NT2/D1 (cell line): ENCODE data around the gene CCNQ.

Experiments
- DNase-seq: peaks from one replicate; pipeline ENCODE4 v3.0.0-alpha.2; 2011; ENCODE audit warnings: low read depth, low spot score
- H3K27me3 ChIP-seq: 2 replicates; pipeline ENCODE4 v1.6.0; 2011; ENCODE audit warnings: mild to moderate bottlenecking; ENCODE audit not compliant: insufficient read length, insufficient read depth
- H3K36me3 ChIP-seq: 2 replicates; pipeline ENCODE4 v1.6.1; 2011; ENCODE audit warnings: mild to moderate bottlenecking, low read length, mixed read lengths; ENCODE audit not compliant: insufficient read depth, insufficient read length
- H3K4me1 ChIP-seq: 2 replicates; pipeline ENCODE4 v1.5.1; 2011; ENCODE audit not compliant: insufficient read depth, insufficient read length
- H3K4me3 ChIP-seq: 2 replicates; pipeline ENCODE4 v1.5.1; 2011; ENCODE audit warnings: low read depth; ENCODE audit not compliant: insufficient read length
- H3K9ac ChIP-seq: 2 replicates; pipeline ENCODE4 v1.6.0; 2011; ENCODE audit warnings: low read depth; ENCODE audit not compliant: insufficient read length
- H3K9me3 ChIP-seq: 2 replicates; pipeline ENCODE4 v1.5.1; 2011; ENCODE audit warnings: mild to moderate bottlenecking, low read length; ENCODE audit not compliant: insufficient read depth
- SUZ12 ChIP-seq: IDR thresholded peaks from 2 replicates; pipeline ENCODE4 v1.6.1; 2011; ENCODE audit not compliant: insufficient read length, insufficient read depth; ENCODE audit errors: extremely low read depth
- YY1 ChIP-seq: IDR thresholded peaks from 2 replicates; pipeline ENCODE4 v1.6.1; 2011; ENCODE audit not compliant: insufficient read length, insufficient read depth
- ZNF274 ChIP-seq: IDR thresholded peaks from 2 replicates; pipeline ENCODE4 v1.6.1; 2011; ENCODE audit warnings: mild to moderate bottlenecking, low read depth, low read length

Gene CCNQ

GRCh38 chrX:153624196-153625091, 25.5 kb upstream of the CCNQ start:
- Histone ChIP-seq H3K9me3 (no peaks in the 10 kb centered on the region), H3K36me3 (no peaks in the 10 kb centered on the region), H3K27me3 (no peaks in the 10 kb centered on the region), H3K9ac (no peak overlapping the region), H3K4me3 (no peak overlapping the region), H3K4me1 (no peaks in the 10 kb centered on the region)
- DNase-seq = no peak
- TF ChIP-seq SUZ12 (no peak), ZNF274 (no peak), YY1 (no peak)

GRCh38 chrX:153623310-153624029, 24.5 kb upstream of the CCNQ start:
- no peak overlapping the region for H3K9ac ChIP-seq
- H3K4me1 ChIP-seq = no peaks in the 10 kb centered on the region
- DNase-seq = no peak
- H3K4me3 ChIP-seq = no peak overlapping the region
- no peaks in the 10 kb centered on the region for H3K9me3 ChIP-seq
- no peaks in the 10 kb centered on the region for H3K27me3 ChIP-seq
- TF ChIP-seq SUZ12 (no peak), ZNF274 (no peak), YY1 (no peak)
- H3K36me3 ChIP-seq = no peaks in the 10 kb centered on the region

GRCh38 chrX:153622661-153623309, 23.8 kb upstream of the CCNQ start:
- DNase-seq = no peak
- Histone ChIP-seq H3K4me3 (no peak overlapping the region), H3K9me3 (no peaks in the 10 kb centered on the region), H3K27me3 (no peaks in the 10 kb centered on the region), H3K36me3 (no peaks in the 10 kb centered on the region), H3K9ac (no peak overlapping the region), H3K4me1 (no peaks in the 10 kb centered on the region)
- TF ChIP-seq ZNF274 = no peak
- TF ChIP-seq SUZ12 = no peak
- TF ChIP-seq YY1 = no peak

DNA sequence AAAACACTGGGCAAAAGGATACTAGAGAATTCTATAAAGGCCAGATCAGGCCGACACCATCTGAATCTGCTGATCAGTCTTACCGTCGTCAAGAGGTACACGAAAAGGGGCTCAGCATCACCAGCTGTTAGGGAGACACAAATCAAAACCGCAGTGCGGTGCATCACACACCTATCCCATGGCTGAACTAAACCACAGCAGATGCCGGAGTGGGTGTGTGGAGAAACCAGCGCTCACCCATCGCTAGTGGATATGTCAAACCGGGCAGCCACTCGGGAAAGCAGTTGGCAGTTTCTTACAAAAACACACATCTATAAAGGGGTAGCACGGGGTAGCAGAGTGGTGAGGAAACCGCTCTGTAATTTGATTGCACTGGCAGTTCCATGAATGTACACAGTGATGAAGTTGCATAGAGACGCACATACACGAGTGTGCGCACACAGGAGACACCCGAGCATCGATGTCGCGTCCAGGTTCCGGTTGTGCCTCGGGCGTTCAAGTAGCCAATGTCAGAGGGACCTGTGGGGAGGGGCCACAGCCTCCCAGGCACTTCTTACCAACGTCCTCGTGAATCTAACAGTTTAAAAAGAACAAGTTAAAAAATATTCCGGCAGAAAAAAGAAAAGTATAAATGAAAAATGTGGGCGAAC, 23.1 kb upstream of the CCNQ start:
- TF ChIP-seq ZNF274 (no peak), YY1 (no peak), SUZ12 (no peak)
- no peaks in the 10 kb centered on the region for H3K36me3 ChIP-seq
- H3K9me3 ChIP-seq = no peaks in the 10 kb centered on the region
- H3K9ac ChIP-seq = no peak overlapping the region
- no peaks in the 10 kb centered on the region for H3K27me3 ChIP-seq
- H3K4me3 ChIP-seq = no peak overlapping the region
- no peak for DNase-seq
- H3K4me1 ChIP-seq = no peaks in the 10 kb centered on the region

GRCh38 chrX:153620576-153620975, 21.6 kb upstream of the CCNQ start:
- no peaks in the 10 kb centered on the region for H3K9me3 ChIP-seq
- H3K36me3 ChIP-seq = no peaks in the 10 kb centered on the region
- TF ChIP-seq ZNF274 (no peak), YY1 (no peak), SUZ12 (no peak)
- H3K4me3 ChIP-seq = no peak overlapping the region
- DNase-seq = no peak
- no peaks in the 10 kb centered on the region for H3K27me3 ChIP-seq
- H3K9ac ChIP-seq = no peak overlapping the region
- no peaks in the 10 kb centered on the region for H3K4me1 ChIP-seq

DNA sequence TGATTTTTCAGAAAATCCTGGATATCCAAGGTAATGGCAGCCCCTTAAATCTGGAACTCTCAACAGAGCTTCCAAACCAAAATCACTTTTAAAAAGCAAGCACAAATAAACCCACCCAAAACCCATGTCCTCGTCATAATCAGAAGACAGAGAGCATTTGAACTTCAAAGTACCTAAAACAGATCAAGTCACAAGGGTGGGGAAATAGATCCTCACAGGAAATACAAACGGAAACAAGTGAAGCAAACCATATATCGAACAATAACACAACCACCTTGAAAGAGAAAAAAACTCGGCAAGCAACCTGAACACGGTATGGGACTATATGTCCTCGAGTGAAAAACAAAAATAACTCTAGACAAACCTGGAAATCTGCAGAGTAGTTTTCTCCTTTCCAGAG, 15.9 kb upstream of the CCNQ start:
- Histone ChIP-seq H3K4me3 (no peak overlapping the region), H3K36me3 (no peaks in the 10 kb centered on the region), H3K27me3 (peaks cover 3% of the 10 kb centered on the region), H3K9ac (no peak overlapping the region), H3K4me1 (no peaks in the 10 kb centered on the region), H3K9me3 (no peaks in the 10 kb centered on the region)
- TF ChIP-seq SUZ12 = no peak
- no peak for TF ChIP-seq YY1
- no peak for DNase-seq
